Neutrophil (primary cell): ENCODE results near the gene SLC25A24.
"Not testable (repeated sequence)": the region's sequence is repeated elsewhere in the genome, so short reads cannot be mapped to it uniquely, and the experiment has no call there.

Experiments used
- H3K27ac ChIP-seq: fragments of 200-600 bp; sonication (generic); 2 replicates; pipeline ENCODE4 v1.5.1; 2016; ENCODE audit warnings: mild to moderate bottlenecking, moderate library complexity
- H3K27me3 ChIP-seq: fragments of 200-600 bp; sonication (generic); 2 replicates; pipeline ENCODE4 v1.6.0; 2016; ENCODE audit warnings: mild to moderate bottlenecking
- H3K36me3 ChIP-seq: fragments of 200-600 bp; sonication (generic); 2 replicates; pipeline ENCODE4 v1.5.1; 2017
- H3K4me1 ChIP-seq, 2 experiments: fragments of 200-600 bp in 1 of 2; sonication (generic) in 1 of 2; 1 replicate in 1 of 2; 2 replicates in 1 of 2; pipeline versions ENCODE4 v1.5.1 to v1.6.1; 2013 to 2016; ENCODE audit warnings: low read depth in 1 of 2, low read length in 1 of 2, mild to moderate bottlenecking in 1 of 2, moderate library complexity in 1 of 2; ENCODE audit not compliant: control insufficient read depth in 1 of 2, insufficient read depth in 1 of 2
- H3K4me3 ChIP-seq, 2 experiments: fragments of 200-600 bp in 1 of 2; sonication (generic) in 1 of 2; 1 replicate in 1 of 2; 2 replicates in 1 of 2; pipeline ENCODE4 v1.5.1; 2013 to 2016; ENCODE audit warnings: low read depth in 1 of 2, low read length in 1 of 2, mild to moderate bottlenecking in 1 of 2, moderate library complexity in 1 of 2
- H3K9me3 ChIP-seq: fragments of 200-600 bp; sonication (generic); 2 replicates; pipeline ENCODE4 v1.5.1; 2016
- TF ChIP-seq, protein P1 (sequence below): fragments of 200-600 bp; sonication (generic); IDR thresholded peaks from 2 replicates; pipeline ENCODE4 v1.5.1; 2016; ENCODE audit warnings: antibody characterized with exemption

Gene SLC25A24

DNA sequence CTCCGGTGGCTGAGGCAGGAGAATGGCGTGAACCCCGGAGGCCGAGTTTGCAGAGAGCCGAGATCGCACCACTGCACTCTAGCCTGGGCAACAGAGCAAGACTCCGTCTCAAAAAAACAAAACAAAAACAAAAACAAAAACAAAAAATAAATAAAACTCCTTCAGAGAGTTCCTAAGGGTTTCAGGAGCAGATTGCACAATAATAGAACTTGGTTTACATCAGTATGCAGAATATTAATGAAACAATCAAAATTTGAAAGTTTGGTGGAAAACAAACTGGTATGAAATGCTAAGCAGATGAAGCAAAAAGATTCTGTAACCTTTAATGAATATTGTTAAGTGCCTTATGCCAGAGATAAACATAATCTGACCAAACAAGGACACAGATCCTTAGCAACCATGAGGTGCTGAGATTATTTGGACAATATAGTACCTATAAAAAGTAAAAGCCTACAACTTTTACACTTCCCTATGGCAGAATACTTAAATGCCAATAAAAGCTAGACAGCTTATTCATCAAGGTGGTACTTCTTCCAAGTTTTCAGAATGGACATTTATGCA, 41.2 kb downstream of the SLC25A24 start:
- no peaks in the 10 kb centered on the region for H3K27me3 ChIP-seq
- TF ChIP-seq, protein P1, sequence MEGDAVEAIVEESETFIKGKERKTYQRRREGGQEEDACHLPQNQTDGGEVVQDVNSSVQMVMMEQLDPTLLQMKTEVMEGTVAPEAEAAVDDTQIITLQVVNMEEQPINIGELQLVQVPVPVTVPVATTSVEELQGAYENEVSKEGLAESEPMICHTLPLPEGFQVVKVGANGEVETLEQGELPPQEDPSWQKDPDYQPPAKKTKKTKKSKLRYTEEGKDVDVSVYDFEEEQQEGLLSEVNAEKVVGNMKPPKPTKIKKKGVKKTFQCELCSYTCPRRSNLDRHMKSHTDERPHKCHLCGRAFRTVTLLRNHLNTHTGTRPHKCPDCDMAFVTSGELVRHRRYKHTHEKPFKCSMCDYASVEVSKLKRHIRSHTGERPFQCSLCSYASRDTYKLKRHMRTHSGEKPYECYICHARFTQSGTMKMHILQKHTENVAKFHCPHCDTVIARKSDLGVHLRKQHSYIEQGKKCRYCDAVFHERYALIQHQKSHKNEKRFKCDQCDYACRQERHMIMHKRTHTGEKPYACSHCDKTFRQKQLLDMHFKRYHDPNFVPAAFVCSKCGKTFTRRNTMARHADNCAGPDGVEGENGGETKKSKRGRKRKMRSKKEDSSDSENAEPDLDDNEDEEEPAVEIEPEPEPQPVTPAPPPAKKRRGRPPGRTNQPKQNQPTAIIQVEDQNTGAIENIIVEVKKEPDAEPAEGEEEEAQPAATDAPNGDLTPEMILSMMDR: no peak
- no peak overlapping the region for H3K27ac ChIP-seq

DNA sequence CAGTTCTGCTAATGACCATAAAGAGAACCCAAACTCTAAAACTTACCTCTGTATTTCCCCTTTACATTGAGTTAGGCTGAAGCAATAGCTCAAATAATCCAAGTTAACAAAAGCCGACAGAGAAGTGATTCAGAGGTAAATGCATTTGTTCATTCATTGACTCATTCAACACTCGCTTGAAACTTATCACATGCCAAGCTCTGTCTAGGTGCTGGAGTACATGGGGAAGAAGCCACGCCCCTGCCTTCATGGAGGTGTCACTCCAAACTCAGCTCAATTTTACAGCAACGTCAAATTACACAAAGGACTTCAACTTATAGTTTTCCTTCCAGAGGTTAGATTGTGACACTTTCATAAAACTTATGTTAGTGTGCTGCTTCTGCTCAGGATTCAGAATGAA, 45.8 kb downstream of the SLC25A24 start:
- Histone ChIP-seq H3K27ac (no peak overlapping the region), H3K27me3 (no peaks in the 10 kb centered on the region), H3K4me3 (no peak overlapping the region), H3K4me1 (no peaks in the 10 kb centered on the region), H3K9me3 (no peaks in the 10 kb centered on the region), H3K36me3 (peaks cover 73% of the 10 kb centered on the region)
- TF ChIP-seq, protein P1: no peak

More for the DNA sequence above, 41.2 kb downstream of the SLC25A24 start:
- no peak overlapping the region for H3K4me3 ChIP-seq
- H3K9me3 ChIP-seq: no peaks in the 10 kb centered on the region
- H3K4me1 ChIP-seq: no peaks in the 10 kb centered on the region
- peaks cover 46% of the 10 kb centered on the region for H3K36me3 ChIP-seq

DNA sequence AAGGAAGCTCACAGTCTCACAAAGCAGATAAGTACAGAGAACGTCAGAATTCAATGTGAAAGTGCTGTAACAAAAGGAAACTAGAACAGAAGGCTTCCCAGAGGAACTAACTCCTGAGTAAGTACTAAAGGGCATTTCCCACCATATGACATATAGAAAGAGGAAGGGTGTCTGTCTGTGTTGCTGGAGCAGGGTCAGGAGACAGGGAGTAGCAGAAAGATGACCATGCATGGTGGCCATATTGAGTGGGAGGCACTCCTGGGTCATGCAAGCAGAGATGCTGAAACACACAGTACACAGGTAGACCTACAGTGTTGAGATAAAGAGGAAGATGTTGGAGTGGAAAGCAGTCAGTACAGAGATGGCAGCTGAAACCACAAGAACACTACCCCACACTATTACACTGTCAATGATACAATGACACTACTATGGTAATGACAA, 47.3 kb downstream of the SLC25A24 start:
- H3K27ac ChIP-seq: no peak overlapping the region
- no peak overlapping the region for H3K4me3 ChIP-seq
- TF ChIP-seq, protein P1: no peak

DNA sequence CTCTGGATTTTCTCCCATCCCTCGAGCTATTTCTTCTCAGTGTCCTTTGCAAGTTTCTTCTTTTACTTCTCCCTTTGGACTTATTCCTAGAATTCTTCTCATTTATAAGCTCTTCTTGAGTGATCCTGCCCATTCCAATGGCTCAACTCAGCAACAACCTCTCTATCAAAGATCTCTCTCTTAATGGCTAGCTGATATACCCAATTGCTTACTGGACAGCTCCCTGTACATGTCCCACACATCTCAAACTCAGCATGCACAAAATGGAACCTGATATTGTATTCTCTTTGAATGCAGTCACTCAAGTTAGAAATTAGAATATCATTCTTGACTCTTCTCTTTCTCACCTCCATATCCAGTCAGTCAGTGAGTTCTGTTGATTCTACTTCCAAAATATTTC, 48.6 kb downstream of the SLC25A24 start:
- Histone ChIP-seq H3K27ac (no peak overlapping the region), H3K4me3 (no peak overlapping the region), H3K4me1 (no peaks in the 10 kb centered on the region), H3K27me3 (no peaks in the 10 kb centered on the region), H3K36me3 (peaks cover 83% of the 10 kb centered on the region), H3K9me3 (no peaks in the 10 kb centered on the region)
- TF ChIP-seq, protein P1: no peak

More for the DNA sequence above, 47.3 kb downstream of the SLC25A24 start:
- Histone ChIP-seq H3K36me3 (peaks cover 82% of the 10 kb centered on the region), H3K27me3 (no peaks in the 10 kb centered on the region), H3K9me3 (no peaks in the 10 kb centered on the region), H3K4me1 (no peaks in the 10 kb centered on the region)

DNA sequence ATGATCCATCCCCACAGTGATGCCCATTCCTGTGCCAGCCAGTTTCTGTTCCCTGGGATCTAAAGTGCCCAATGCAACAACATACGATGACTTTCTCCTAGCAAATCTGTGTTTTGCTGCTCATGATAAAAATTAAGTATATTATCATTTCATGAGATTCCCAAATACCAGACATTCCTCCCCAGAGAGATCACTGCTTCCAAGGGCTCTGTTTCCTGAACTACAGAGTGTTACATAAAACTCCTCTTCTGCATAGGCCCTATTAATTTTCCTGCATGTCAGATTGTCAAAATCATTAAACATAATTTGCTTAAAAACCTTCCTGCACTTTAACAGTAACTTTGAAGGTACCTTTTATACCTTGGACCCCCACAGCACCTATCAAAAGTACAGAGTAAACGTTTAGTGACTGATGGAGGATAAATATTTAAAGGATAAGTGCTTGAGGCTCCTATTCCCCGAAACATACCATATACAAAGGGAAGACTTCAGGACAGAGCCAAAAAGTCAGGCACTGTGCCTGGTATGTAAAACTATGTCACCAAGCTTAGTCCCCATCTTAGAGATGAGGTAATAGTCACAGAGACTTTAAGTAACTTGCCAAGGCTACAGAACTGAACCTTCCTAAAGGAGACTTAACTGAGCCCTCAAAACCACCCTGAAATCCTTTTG, 50.2 kb downstream of the SLC25A24 start:
- H3K36me3 ChIP-seq: peaks cover 78% of the 10 kb centered on the region
- H3K27ac ChIP-seq: no peak overlapping the region

DNA sequence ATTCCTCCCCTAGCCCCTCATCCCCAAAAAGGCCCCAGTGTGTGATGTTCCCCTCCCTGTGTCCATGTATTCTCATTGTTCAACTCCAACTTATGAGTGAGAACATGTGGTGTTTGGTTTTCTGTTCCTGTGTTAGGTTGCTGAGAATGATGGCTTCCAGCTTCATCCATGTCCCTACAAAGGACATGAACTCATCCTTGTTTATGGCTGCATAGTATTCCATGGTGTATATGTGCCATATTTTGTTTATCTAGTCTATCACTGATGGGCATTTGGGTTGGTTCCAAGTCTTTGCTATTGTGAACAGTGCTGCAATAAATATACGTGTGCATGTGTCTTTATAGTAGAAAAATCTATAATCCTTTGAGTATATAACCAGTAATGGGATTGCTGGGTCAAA, 55.6 kb downstream of the SLC25A24 start:
- H3K27ac ChIP-seq, H3K9me3 ChIP-seq, H3K4me3 ChIP-seq, H3K27me3 ChIP-seq: not testable (repeated sequence)
- Histone ChIP-seq H3K4me1 (peaks cover 14 to 16% of the 10 kb centered on the region in 2 experiments), H3K36me3 (peaks cover 41% of the 10 kb centered on the region)

More for the DNA sequence above, 50.2 kb downstream of the SLC25A24 start:
- H3K27me3 ChIP-seq: no peaks in the 10 kb centered on the region
- no peaks in the 10 kb centered on the region for H3K9me3 ChIP-seq
- H3K4me3 ChIP-seq: no peak overlapping the region
- TF ChIP-seq, protein P1: no peak
- H3K4me1 ChIP-seq: no peaks in the 10 kb centered on the region
